SK-N-SH treated with all-trans-retinoic acid at 6 μM for 48 hours (cell line): ENCODE data around the gene LTBP1.

ENCODE experiments used
- ARNTL ChIP-seq: fragments of 450-650 bp; formaldehyde crosslinking; IDR thresholded peaks from 2 replicates; pipeline ENCODE4 v1.5.0; 2020; ENCODE audit warnings: low read depth, mild to moderate bottlenecking, moderate library complexity, borderline replicate concordance
- CSRNP3 ChIP-seq: fragments of 250-450 bp; sonication (Bioruptor Pico); IDR thresholded peaks from 2 replicates; pipeline ENCODE4 v1.5.1; 2021; ENCODE audit warnings: mild to moderate bottlenecking, moderate library complexity
- GLIS3 ChIP-seq: fragments of 250-450 bp; sonication (Bioruptor Pico); IDR thresholded peaks from 2 replicates; pipeline ENCODE4 v1.5.0; 2020; ENCODE audit warnings: mild to moderate bottlenecking, moderate library complexity
- RARB ChIP-seq: fragments of 250-450 bp; sonication (Bioruptor Pico); IDR thresholded peaks from 2 replicates; pipeline ENCODE4 v1.8.0; 2021; ENCODE audit warnings: mild to moderate bottlenecking, moderate library complexity
- TF ChIP-seq, protein P1 (sequence below): fragments of 250-450 bp; sonication (Bioruptor Pico); IDR thresholded peaks from 2 replicates; pipeline ENCODE4 v1.5.1; 2020; ENCODE audit warnings: low read depth, mild to moderate bottlenecking, moderate library complexity

- no peak for TF ChIP-seq ARNTL (CRISPR knock-in tag)
- TF ChIP-seq GLIS3 = no peak
- no peak for TF ChIP-seq RARB (CRISPR knock-in tag)
- TF ChIP-seq, protein P1, sequence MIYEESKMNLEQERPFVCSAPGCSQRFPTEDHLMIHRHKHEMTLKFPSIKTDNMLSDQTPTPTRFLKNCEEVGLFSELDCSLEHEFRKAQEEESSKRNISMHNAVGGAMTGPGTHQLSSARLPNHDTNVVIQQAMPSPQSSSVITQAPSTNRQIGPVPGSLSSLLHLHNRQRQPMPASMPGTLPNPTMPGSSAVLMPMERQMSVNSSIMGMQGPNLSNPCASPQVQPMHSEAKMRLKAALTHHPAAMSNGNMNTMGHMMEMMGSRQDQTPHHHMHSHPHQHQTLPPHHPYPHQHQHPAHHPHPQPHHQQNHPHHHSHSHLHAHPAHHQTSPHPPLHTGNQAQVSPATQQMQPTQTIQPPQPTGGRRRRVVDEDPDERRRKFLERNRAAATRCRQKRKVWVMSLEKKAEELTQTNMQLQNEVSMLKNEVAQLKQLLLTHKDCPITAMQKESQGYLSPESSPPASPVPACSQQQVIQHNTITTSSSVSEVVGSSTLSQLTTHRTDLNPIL (CRISPR knock-in tag) = no peak
- TF ChIP-seq CSRNP3 = no peak
Observed at GRCh38 chr2:33247365-33247764, 300.6 kb downstream of the LTBP1 start.
